Large intestine (tissue), 3 donors: ENCODE results near the gene PODNL1. TPM values are rescaled to one million over a fixed set of nuclear protein-coding genes. Genes with fewer than 3 reads are reported as not detected.
A peak's percentile ranks its signal among the peaks of the same experiment; 100 is the strongest.

Experiments used
- DNase-seq, 2 donors: peaks; one replicate each; pipeline versions ENCODE4 v3.0.0 to v3.0.0-alpha.2; 2013
- H3K27ac ChIP-seq: one replicate; pipeline ENCODE4 v1.5.1; 2013; ENCODE audit warnings: low read length
- H3K27me3 ChIP-seq: 2 replicates; pipeline ENCODE4 v1.6.1; 2013; ENCODE audit warnings: low read length; ENCODE audit not compliant: control insufficient read depth, insufficient read depth
- H3K36me3 ChIP-seq: 2 replicates; pipeline ENCODE4 v1.6.1; 2013; ENCODE audit warnings: low read length; ENCODE audit not compliant: control insufficient read depth, insufficient read depth
- H3K4me1 ChIP-seq: one replicate; pipeline ENCODE4 v1.6.1; 2013; ENCODE audit warnings: low read length; ENCODE audit not compliant: control insufficient read depth, insufficient read depth
- H3K4me3 ChIP-seq: one replicate; pipeline ENCODE4 v1.5.1; 2013; ENCODE audit warnings: low read length
- H3K9me3 ChIP-seq: one replicate; pipeline ENCODE4 v1.6.1; 2013; ENCODE audit warnings: mild to moderate bottlenecking, low read depth, low read length, moderate library complexity; ENCODE audit not compliant: control insufficient read depth
- WGBS: methylation state at CpG from one replicate; pipeline ENCODE4 v1.1.5; 2013; ENCODE audit warnings: low lambda C conversion rate; ENCODE audit not compliant: insufficient coverage; 5-methylcytosine and 5-hydroxymethylcytosine counted together
- polyA plus RNA-seq: library from polyadenylated mRNA; unstranded; fragments of 120-200 nt; gene quantifications from one replicate; pipeline ENCODE4 v1.2.1, GENCODE V29; 2013

The PODNL1 gene
- polyA plus RNA-seq, 1 donor = 1.6 TPM

DNA sequence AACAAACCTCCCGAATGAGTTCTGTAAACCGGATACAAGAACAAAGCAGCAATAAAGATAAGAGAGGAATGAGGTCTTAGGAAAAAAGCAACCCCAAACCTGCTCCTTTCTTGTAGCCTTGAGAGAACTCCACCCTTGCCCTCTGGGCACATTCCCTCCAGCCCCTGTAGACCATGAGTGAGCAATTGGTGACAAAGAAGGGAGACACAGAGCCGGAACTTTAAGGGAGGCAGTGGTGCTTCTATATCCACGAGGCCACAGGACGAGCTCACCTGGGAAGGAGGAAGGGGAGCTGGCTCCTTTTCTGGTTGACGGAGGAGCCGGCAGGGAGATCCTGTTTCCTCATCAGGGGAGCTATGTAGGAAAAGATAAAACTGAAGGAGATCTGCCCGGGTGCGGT lies 45.3 kb downstream of the PODNL1 start:
- Histone ChIP-seq H3K36me3 (no peaks in the 10 kb centered on the region), H3K4me1 (peaks cover 5% of the 10 kb centered on the region), H3K9me3 (no peaks in the 10 kb centered on the region), H3K27ac (no peak overlapping the region), H3K4me3 (no peak overlapping the region), H3K27me3 (no peaks in the 10 kb centered on the region)
- 18% methylated on average over 2 of the region's 9 CpGs for WGBS
- peak in 1 of 2 donors; percentile 43 for DNase-seq

DNA sequence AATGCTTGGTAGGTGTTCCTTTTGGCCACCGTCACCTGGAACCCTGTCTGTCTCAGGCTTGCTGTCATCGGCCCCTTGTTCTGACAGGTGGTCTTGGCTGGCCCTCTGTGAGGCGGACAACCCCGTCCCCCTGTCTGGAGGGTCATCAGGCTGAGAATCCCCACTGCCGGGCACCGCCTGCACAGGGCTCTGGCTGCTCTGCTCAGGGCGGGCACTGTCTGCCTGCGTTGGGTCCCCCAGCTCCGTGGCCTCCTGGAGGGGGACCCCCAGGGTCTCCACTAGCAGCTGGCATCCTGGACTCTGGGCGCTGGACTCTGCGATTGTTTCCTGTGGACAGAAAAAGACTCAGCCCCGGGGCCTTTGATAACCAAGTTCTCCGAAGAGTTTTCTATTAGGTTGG lies 48.1 kb downstream of the PODNL1 start:
- no CpG with 5 or more reads among the region's 13 CpGs for WGBS
- Histone ChIP-seq H3K4me3 (no peak overlapping the region), H3K36me3 (no peaks in the 10 kb centered on the region), H3K27me3 (no peaks in the 10 kb centered on the region), H3K9me3 (no peaks in the 10 kb centered on the region), H3K27ac (no peak overlapping the region), H3K4me1 (peaks cover 8% of the 10 kb centered on the region)
- no peak for DNase-seq

DNA sequence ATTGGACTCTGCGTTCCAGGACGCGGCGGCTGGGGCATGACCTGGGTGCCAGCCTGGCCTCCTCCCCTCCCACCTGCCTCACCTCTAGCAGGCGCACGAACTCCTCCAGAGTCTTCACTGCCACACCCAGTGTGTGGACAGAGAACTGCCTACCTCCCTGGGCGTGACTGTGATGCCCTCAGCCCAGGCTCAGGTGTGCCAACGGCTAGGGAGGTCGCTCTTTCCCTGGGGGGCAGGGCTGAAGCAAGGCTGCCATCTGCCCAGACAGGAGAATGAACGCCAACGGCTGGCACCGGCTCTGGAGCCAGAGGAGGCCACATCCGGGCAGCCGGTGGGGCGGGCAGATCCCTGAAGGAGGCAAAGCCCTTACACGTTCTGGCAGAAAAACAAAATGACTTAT lies 49.9 kb downstream of the PODNL1 start:
- DNase-seq = no peak

DNA sequence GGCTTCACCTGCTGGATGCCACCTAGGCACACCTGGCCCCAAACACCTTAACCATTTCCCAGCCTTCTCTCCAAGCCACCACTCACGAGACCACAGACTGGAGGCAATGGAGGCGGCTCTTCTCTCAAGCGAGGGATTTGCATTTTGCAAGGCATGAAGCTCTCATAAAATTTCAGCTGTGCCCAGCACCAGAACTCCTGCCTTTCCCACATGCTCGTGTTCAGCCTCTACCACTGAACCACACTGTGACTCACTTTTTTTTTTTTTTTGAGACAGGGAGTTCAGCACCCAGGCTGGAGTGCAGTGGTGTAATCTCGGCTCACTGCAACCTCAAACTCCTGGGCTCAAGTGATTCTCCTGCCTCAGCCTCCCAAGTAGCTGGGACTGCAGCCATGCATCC lies 50.7 kb downstream of the PODNL1 start:
- no peak overlapping the region for H3K27ac ChIP-seq

More for the DNA sequence above, 49.9 kb downstream of the PODNL1 start:
- Histone ChIP-seq H3K4me3 (no peak overlapping the region), H3K4me1 (peaks cover 9% of the 10 kb centered on the region), H3K27ac (no peak overlapping the region), H3K36me3 (no peaks in the 10 kb centered on the region), H3K27me3 (no peaks in the 10 kb centered on the region), H3K9me3 (no peaks in the 10 kb centered on the region)
- no CpG with 5 or more reads among the region's 16 CpGs for WGBS

DNA sequence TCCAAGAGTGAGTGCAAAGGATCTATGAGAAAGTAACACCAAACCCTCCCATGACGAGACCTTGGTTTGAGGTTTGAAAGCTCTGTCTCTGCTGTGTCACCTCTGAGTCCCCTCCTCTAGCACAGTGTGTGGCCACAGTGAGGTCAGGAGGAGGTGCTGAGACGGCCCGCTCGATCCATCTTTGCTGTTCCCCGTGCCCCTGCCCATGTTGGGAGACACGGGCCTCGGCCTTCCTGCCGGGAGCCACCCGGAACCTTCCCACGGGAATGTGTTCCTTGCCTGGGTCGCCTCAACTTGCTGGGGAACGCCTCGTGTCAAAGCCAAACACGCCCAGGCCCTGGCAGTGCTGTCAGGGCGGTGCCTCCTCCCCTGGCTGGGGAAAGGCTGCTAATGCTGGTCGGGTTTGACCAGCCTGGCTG lies 51.2 kb downstream of the PODNL1 start:
- DNase-seq = no peak
- Histone ChIP-seq H3K27ac (no peak overlapping the region), H3K36me3 (no peaks in the 10 kb centered on the region), H3K4me3 (no peak overlapping the region), H3K9me3 (no peaks in the 10 kb centered on the region), H3K4me1 (peaks cover 4% of the 10 kb centered on the region), H3K27me3 (no peaks in the 10 kb centered on the region)
- no CpG with 5 or more reads among the region's 16 CpGs for WGBS

More for the DNA sequence above, 50.7 kb downstream of the PODNL1 start:
- Histone ChIP-seq H3K9me3 (no peaks in the 10 kb centered on the region), H3K4me1 (peaks cover 5% of the 10 kb centered on the region), H3K4me3 (no peak overlapping the region), H3K36me3 (no peaks in the 10 kb centered on the region), H3K27me3 (no peaks in the 10 kb centered on the region)
- DNase-seq = no peak
- WGBS = no CpG with 5 or more reads among the region's 5 CpGs

DNA sequence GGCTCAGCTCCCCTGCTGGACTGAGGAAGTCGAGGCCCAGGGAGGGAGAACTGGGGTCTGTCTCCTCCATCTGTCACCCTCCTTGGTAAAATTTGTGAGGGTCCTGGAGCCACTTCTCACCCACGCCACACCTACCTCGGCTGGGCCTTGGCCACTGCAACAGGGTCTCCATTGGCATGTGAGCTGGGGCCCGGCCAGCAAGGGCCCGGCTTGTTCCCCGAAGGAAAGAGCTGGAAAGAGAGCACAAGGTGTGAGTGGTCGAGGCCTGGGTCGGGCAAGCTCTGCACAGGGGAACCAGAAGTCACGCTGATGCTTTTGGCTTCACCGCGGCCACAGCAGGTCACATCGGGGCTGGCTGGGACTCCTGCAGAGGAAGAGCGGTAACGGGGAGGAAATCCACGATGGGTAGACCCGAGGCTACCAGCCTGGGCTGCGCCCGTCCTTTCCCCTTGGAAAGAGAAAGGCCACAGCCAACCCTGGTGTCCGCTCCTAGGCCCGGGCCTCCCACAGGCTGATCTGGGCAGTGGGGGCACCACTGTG lies 52.3 kb downstream of the PODNL1 start:
- no peaks in the 10 kb centered on the region for H3K36me3 ChIP-seq
- no peak overlapping the region for H3K27ac ChIP-seq
- no CpG with 5 or more reads among the region's 20 CpGs for WGBS
- no peaks in the 10 kb centered on the region for H3K27me3 ChIP-seq
- no peak overlapping the region for H3K4me3 ChIP-seq
- DNase-seq = no peak
- H3K4me1 ChIP-seq = peaks cover 4% of the 10 kb centered on the region
- H3K9me3 ChIP-seq = no peaks in the 10 kb centered on the region

DNA sequence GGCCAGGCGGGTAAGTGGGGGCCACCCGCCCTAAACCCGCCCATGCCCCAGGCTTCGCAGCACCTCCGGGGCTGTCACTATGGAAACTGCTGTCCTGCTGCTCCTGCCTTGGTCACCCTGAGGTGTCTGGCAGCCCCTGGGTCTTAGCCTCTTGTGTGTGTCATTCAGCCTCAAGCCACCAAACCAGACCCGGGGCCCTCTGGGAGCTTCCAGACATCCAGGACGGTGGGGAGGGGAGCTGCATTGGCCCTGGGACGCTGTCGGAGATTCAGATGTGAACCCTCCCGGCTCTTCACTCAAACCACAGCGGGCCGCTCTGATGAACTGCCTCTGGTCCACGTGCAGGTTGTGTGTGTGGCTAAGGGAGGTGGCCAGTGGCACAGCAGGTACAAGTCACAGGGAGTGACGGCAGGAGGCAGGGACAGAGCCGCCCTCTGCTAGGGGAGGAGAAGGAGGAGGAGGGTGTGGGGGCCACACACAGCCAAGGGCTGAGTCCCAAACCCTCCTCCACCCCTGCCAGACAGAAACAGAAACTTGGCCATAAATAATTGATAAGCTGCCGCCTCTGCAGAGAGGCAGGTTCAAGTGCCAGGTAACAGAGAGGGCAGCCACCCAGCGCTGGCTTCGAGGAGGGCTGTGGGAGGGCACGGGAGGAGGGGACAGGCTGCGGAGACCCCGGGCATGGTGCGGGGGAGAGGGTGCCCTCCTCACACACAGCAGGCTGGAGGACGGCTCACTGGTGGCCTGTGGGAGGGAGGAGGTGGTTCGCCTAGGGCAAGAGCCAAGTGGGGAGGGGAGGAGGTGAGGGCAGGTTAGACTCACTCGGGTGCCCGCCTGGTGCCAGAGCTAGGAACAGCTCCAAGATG lies 53.3 kb downstream of the PODNL1 start:
- Histone ChIP-seq H3K27me3 (no peaks in the 10 kb centered on the region), H3K4me3 (no peak overlapping the region), H3K36me3 (no peaks in the 10 kb centered on the region), H3K4me1 (peaks cover 11% of the 10 kb centered on the region), H3K9me3 (no peaks in the 10 kb centered on the region), H3K27ac (no peak overlapping the region)
- DNase-seq = peak in 1 of 2 donors; percentile 73
- no CpG with 5 or more reads among the region's 26 CpGs for WGBS

DNA sequence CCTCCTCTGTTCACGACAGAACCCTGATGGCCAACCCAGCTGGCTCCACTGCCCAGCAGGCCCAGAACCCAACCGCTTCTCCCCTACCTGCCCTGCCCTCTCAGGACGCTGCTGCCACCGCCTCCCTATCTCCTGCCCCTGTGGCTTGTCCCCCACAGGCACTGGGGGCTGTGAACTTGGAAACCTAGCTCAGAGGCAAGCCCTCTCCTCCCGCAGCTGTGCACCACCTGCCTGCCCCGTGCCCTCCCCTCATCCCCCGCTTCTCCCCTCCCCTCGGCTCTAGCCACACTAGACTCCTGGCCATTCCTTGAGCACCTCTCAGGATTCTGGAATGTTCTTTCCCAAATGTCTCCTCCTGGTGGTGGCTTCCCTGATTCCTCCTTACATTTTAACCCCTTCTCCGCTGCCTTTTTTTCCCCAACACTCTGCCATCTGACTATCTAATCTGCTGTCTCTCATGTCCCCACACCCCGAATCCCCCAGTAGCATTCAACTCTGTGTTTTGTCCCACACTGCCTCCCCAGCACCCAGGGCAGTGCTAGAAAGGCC lies 54.6 kb downstream of the PODNL1 start:
- H3K9me3 ChIP-seq = no peaks in the 10 kb centered on the region
- H3K4me3 ChIP-seq = no peak overlapping the region
- H3K27me3 ChIP-seq = no peaks in the 10 kb centered on the region
- DNase-seq = no peak
- 100% methylated on average over 1 of the region's 10 CpGs for WGBS
- H3K36me3 ChIP-seq = no peaks in the 10 kb centered on the region
- H3K4me1 ChIP-seq = peaks cover 11% of the 10 kb centered on the region
- H3K27ac ChIP-seq = no peak overlapping the region

DNA sequence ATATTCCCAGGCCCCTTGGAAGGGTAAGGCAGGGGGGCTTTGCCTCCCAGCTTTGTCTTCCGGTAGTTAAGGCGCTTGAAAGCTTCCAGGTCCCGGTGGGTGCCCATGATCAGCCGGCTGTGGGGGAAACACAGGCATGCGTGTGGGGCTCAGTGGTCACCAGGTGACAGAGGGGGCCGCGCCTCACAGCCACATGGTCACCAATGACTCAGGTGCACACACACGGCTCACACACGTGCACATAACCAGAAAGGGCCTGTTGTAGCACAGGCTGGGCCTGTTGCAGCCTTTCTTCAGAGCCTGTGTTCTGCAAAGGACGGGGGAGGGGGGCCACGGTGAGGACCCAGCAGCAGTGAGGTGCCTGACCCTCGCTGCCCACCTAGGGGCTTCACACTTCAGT lies 55.4 kb downstream of the PODNL1 start:
- H3K27ac ChIP-seq = no peak overlapping the region
- no peaks in the 10 kb centered on the region for H3K27me3 ChIP-seq
- H3K4me1 ChIP-seq = peaks cover 11% of the 10 kb centered on the region
- no peak for DNase-seq
- H3K36me3 ChIP-seq = no peaks in the 10 kb centered on the region
- no peaks in the 10 kb centered on the region for H3K9me3 ChIP-seq
- H3K4me3 ChIP-seq = no peak overlapping the region
- WGBS = no CpG with 5 or more reads among the region's 12 CpGs

DNA sequence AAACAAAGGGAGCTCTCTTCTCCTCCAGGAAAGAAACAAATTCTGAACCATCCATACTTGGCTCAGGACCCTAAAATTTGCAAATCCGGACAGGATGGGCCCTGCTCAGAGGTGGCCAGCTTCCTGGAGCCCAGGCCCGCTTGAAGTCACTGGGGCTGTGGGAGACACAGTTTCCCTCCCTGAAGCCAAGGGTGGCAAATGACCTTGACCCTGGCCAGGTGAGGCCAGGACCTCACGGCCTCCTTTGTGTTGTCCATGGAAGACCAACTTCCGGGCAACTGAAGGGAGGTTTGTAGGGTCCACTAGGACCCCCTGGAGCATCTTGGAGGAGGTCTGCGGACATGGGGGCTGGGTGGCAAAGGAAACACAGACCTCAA lies 55.8 kb downstream of the PODNL1 start:
- Histone ChIP-seq H3K27ac (no peak overlapping the region), H3K4me1 (peaks cover 11% of the 10 kb centered on the region)
- no CpG with 5 or more reads among the region's 5 CpGs for WGBS

More for the DNA sequence above, 55.8 kb downstream of the PODNL1 start:
- Histone ChIP-seq H3K9me3 (no peaks in the 10 kb centered on the region), H3K4me3 (no peak overlapping the region), H3K36me3 (no peaks in the 10 kb centered on the region), H3K27me3 (no peaks in the 10 kb centered on the region)
- no peak for DNase-seq
